GM19395 (cell line): ENCODE measurements around the gene IFNG.
"Not testable (repeated sequence)": the region's sequence is repeated elsewhere in the genome, so short reads cannot be mapped to it uniquely, and the experiment has no call there.

ENCODE experiments used
- ATAC-seq: cut with Tn5 transposase; IDR thresholded peaks from one replicate; pipeline ENCODE4 v1.9.1; 2021; ENCODE audit warnings: mild to moderate bottlenecking, moderate library complexity; ENCODE audit not compliant: unreplicated experiment

IFNG gene

DNA sequence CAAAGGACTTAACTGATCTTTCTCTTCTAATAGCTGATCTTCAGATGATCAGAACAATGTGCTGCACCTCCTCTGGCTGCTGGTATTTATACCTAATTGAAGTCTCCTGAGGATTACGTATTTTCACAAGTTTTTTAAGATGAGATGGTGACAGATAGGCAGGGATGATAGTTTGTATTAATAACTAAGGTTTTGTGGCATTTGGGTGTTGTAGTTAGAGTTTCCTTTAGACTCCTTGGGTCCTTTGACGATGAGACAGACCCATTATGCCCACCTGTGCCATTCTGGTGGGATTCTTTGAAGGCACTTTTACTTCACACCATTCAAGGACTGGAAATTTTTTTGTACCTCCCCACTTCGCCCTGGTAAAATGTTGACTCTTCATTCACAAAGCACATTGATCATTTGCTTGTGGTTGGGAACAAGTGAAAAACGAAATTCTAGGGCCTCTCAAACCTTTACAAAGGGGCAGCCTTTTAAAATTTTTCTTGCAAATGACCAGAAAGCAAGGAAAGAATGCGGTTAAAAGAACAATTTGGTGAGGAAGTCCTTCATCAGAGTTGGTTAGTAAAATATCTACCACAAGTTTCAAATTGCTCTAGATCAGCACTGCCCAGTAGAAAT is at the start of gene IFNG:
Gene IFNG, minus strand, starts transcription at position 60 of the 624 bp plus-strand sequence. CDS start 125 bp downstream, outside the sequence.
- ATAC-seq: peak; percentile 50

DNA sequence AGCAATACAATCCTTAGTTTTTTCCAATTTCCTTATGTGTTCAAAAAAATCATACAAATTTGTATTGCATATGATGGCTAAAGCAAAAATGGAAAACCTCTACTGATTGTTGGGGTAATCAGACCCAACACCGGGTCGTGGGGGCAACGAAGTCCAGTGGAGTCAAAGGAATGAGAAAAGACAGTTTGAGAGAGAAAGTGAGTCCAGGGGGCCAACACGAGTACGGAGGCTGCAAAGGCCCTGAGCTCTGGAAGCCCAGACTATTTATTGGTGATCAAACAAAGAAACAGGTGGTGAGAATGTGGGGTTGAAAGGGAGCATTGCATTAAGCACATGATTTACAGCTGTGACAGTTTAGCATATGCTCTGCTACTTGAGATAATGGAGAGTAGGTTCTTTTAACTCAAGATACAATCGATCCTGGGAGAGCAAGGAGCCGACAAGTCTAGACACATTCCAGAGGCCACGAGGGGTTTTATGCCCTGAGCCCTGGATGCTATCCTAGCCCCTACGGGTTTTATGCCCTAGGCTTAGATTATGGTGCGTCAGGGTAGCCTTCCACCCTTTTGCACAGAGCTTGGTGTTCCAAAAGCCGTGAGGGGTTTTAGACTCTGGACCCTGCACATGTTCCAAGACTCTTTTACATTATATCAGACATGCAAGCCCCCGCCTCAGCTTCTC is 49.6 kb upstream of the IFNG start:
- ATAC-seq: not testable (repeated sequence)

- no peak for ATAC-seq
Measured at GRCh38 chr12:68207276-68207675, 47.7 kb upstream of the IFNG start.

- no peak for ATAC-seq
Measured at GRCh38 chr12:68206446-68206845, 46.9 kb upstream of the IFNG start.

GRCh38 chr12:68203460-68203875 is 43.9 kb upstream of the IFNG start:
- ATAC-seq: no peak

DNA sequence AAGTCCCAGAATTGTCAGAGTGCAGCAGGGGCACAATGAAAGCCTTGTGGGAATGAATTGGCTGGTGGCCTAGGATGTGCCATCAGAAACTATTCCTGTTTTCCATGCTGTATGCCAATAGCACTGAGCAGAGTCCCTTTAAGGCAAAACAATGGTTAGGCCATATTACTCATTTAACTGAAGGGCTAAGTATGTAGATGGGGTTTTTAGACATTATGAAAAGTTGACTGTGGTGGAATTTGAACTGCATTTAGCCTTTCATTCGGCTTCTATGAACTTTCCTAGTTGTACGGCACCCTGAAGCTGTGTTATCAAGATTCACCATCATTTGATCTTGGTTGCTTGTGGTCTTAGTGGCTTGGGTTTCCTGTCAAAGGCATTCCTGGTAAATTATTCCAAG is 41.3 kb upstream of the IFNG start:
- ATAC-seq: no peak

- no peak for ATAC-seq
Measured at GRCh38 chr12:68199127-68199526, 39.6 kb upstream of the IFNG start.

GRCh38 chr12:68198507-68199086 is 39.1 kb upstream of the IFNG start:
- no peak for ATAC-seq

GRCh38 chr12:68190301-68190700 is 30.8 kb upstream of the IFNG start:
- ATAC-seq: no peak

DNA sequence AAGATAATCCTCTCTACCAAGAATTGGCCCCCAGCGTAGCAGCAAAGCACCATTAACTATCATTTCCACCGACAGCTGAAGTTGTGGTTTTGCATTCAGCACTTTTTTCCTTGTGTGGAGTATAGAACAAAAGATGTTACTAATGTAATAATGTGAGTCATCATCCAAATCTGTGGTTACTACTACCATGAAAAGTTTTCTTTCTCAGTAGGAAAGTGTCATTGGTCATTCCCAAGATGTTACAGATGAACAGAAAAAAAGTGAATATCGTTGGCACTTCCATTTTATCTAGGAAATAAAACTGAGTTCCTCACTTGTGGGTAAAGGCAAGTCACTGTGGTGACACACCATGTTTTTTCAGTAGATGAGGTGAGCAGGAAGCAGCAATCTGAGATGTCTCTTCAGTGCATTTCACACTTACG is 30.3 kb upstream of the IFNG start:
- no peak for ATAC-seq

DNA sequence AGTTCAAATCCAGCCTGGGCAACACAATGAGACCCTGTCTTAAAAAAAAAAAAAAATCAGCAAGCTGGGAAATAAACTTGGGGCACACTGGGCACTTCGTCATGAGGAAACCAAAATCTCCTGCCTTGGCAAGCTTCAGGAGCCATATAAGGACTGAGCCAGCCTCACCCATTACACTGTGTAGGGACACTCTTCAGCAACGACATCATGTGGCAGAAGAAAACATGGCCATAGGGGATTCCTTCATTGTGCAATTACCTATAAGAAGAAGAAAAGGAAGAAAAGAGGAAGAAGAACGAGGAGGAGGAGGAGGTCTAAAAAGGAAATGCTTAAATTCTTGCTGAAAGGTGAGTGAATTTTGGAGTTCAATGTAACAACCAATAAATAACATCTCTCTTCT is 26.1 kb upstream of the IFNG start:
- no peak for ATAC-seq

GRCh38 chr12:68180792-68181744 is 21.5 kb upstream of the IFNG start:
- no peak for ATAC-seq

GRCh38 chr12:68178774-68179439 is 19.4 kb upstream of the IFNG start:
- ATAC-seq: no peak

- no peak for ATAC-seq
Measured at GRCh38 chr12:68178184-68178583, 18.6 kb upstream of the IFNG start.

- ATAC-seq: no peak
Measured at GRCh38 chr12:68177562-68177961, 18.0 kb upstream of the IFNG start.

GRCh38 chr12:68176257-68176656 is 16.7 kb upstream of the IFNG start:
- no peak for ATAC-seq

DNA sequence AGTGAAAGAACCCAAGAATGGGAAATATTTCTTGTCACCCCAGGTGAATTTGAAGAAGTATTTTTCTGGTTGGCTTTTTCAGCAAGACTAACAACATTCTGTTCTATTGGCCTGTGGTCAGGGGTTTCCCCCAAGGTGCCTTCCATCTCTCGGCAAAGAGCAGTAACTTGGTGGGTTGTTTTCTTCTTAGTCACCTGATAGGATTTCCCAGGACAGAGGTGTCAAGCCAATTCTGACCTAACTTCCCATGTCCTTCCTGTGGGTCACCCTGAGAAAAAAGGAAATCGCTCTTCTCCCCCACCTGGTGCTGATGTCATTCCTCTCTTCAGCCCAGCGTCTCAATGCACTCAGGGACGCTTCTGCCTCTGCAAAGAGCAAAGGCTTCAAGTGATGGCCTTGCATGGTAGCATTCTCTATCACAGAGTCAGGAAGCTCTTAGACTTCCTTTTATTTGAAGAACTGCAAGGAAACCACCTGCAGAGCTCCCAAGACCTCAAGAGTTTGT is 16.1 kb upstream of the IFNG start:
- peak; percentile 91 for ATAC-seq

GRCh38 chr12:68174761-68175160 is 15.2 kb upstream of the IFNG start:
- not testable (repeated sequence) for ATAC-seq

DNA sequence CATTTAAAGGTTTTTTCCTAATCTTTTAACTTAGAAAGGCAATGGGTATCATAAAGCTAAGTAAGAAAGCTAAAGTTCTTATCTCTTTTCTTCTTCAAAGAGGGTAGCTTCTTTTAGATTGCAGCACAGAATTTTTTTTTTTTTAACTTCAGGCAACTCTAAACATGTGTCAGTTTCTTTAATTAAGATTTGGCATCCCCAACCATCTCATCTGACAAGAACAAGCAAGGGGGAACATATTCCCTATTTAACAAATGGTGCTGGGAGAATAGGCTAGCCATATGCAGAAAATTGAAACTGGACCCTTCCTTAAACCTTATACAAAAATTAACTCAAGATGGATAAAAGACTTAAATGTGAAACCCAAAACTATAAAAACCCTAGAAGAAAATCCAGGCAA is 14.3 kb upstream of the IFNG start:
- no peak for ATAC-seq

GRCh38 chr12:68170726-68171125 is 11.2 kb upstream of the IFNG start:
- no peak for ATAC-seq
